Common myeloid progenitor, CD34-positive (primary cell): ENCODE data around the gene AIDA.
A peak's percentile ranks its signal among the peaks of the same experiment; 100 is the strongest.

ENCODE experiments used
- CTCF ChIA-PET: fragments of 350-600 bp; sonication (Branson Sonifier 250); formaldehyde crosslinking; loops from one replicate; lab custom pipeline; 2021; ENCODE audit warnings: antibody characterized with exemption; lab: Charles Lee
- POLR2A ChIA-PET: fragments of 350-600 bp; sonication (Branson Sonifier 250); formaldehyde crosslinking; loops from one replicate; lab custom pipeline; 2021; ENCODE audit warnings: antibody characterized with exemption; lab: Charles Lee
- DNase-seq, 3 donors: peaks; one replicate each; pipeline versions ENCODE4 v3.0.0 to v3.0.0-alpha.2; 2013
- H3K27ac ChIP-seq, 2 experiments: 1 replicate in 1 of 2; 2 replicates in 1 of 2; pipeline ENCODE4 v1.7.0; 2013; ENCODE audit warnings: inconsistent platforms in 2 of 2, low read length in 2 of 2, mild to moderate bottlenecking in 2 of 2, low read depth in 1 of 2, moderate library complexity in 1 of 2; ENCODE audit not compliant: severe bottlenecking in 2 of 2, insufficient read depth in 1 of 2, poor library complexity in 1 of 2
- H3K27me3 ChIP-seq, 5 experiments: replicated peaks in 2 of 5; 1 replicate in 3 of 5; 2 replicates in 2 of 5; pipeline versions ENCODE4 v1.6.1 to v1.7.0; 2013; ENCODE audit warnings: low read length in 4 of 5, mild to moderate bottlenecking in 2 of 5, moderate library complexity in 2 of 5, inconsistent platforms in 1 of 5; ENCODE audit not compliant: insufficient read depth in 5 of 5, control insufficient read depth in 4 of 5
- H3K36me3 ChIP-seq, 4 experiments: 1 replicate in 2 of 4; 2 replicates in 2 of 4; pipeline versions ENCODE4 v1.6.1 to v1.7.0; 2013; ENCODE audit warnings: low read length in 3 of 4, control low read depth in 1 of 4, mild to moderate bottlenecking in 1 of 4; ENCODE audit not compliant: control insufficient read depth in 4 of 4, insufficient read depth in 4 of 4
- H3K4me1 ChIP-seq, 4 experiments: 1 replicate in 3 of 4; 2 replicates in 1 of 4; pipeline versions ENCODE4 v1.6.1 to v1.7.1; 2013; ENCODE audit warnings: low read length in 3 of 4, mild to moderate bottlenecking in 3 of 4, control low read depth in 1 of 4, inconsistent platforms in 1 of 4, moderate library complexity in 1 of 4; ENCODE audit not compliant: control insufficient read depth in 4 of 4, insufficient read depth in 4 of 4; ENCODE audit errors: control extremely low read depth in 1 of 4
- H3K4me3 ChIP-seq, 7 experiments: 1 replicate in 4 of 7; 2 replicates in 3 of 7; pipeline versions ENCODE4 v1.5.1 to v1.7.0; 2013; ENCODE audit warnings: mild to moderate bottlenecking in 7 of 7, low read length in 6 of 7, moderate library complexity in 6 of 7, inconsistent platforms in 2 of 7, low read depth in 2 of 7, control low read depth in 1 of 7; ENCODE audit not compliant: insufficient read depth in 4 of 7, control insufficient read depth in 1 of 7; ENCODE audit errors: extremely low read depth in 1 of 7
- H3K9me3 ChIP-seq, 5 experiments: 1 replicate in 4 of 5; 2 replicates in 1 of 5; pipeline versions ENCODE4 v1.6.1 to v1.7.1; 2013; ENCODE audit warnings: low read length in 4 of 5, mild to moderate bottlenecking in 2 of 5, inconsistent platforms in 1 of 5, low read depth in 1 of 5, moderate library complexity in 1 of 5; ENCODE audit not compliant: control insufficient read depth in 4 of 5, insufficient read depth in 2 of 5; ENCODE audit errors: control extremely low read depth in 1 of 5
- WGBS: methylation state at CpG from one replicate; pipeline ENCODE4 v1.1.5; 2013; ENCODE audit not compliant: insufficient coverage; 5-methylcytosine and 5-hydroxymethylcytosine counted together

Gene AIDA

DNA sequence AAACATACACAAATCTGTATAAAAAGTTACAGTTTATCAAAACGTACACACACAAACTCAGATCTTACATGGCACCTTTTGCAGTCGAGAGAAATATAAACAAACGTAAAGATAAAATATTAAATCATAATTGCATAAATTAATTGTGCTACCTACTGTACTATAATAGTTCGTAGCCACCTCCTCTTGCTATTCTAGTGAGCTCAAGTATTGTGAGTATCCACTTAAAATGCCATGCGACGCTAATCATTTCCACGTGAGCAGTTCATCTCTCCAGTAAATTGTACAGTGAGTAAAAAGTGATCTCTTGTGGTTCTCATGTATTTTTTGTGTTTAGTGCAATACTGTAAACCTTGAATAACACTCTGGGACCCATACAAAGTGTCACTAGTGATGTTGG, 88.1 kb downstream of the AIDA start:
- ChIA-PET CTCF (interaction anchor here (1.3 to 2.5 kb wide), 3 partner anchors 10 to 159 kb away, joined by 3 to 10 read pairs (median 3); no protein-coding TSS in a partner anchor), POLR2A (interaction anchor here (0.7 kb wide), 1 partner anchor 24 kb away, joined by 8 read pairs; no protein-coding TSS in a partner anchor)
- no peak for DNase-seq
- H3K4me3 ChIP-seq = no peak overlapping the region
- H3K9me3 ChIP-seq = no peaks in the 10 kb centered on the region
- 94% methylated on average over 3 of the region's 7 CpGs for WGBS
- H3K27me3 ChIP-seq = no peaks in the 10 kb centered on the region
- H3K27ac ChIP-seq = no peak overlapping the region
- H3K4me1 ChIP-seq = peaks cover 0 to 3% (median under 1%) of the 10 kb centered on the region in 4 experiments
- H3K36me3 ChIP-seq = peaks cover 8 to 42% (median 24%) of the 10 kb centered on the region in 4 experiments

- POLR2A ChIA-PET = no interaction called here
- no peak overlapping the region for H3K27ac ChIP-seq
- H3K4me3 ChIP-seq = no peak overlapping the region
- peaks cover 0 to 11% (median 7%) of the 10 kb centered on the region in 4 experiments for H3K4me1 ChIP-seq
- H3K36me3 ChIP-seq = peaks cover 4 to 35% (median 20%) of the 10 kb centered on the region in 4 experiments
- no peaks in the 10 kb centered on the region for H3K9me3 ChIP-seq
- H3K27me3 ChIP-seq = peaks cover 0 to 3% (median 0%) of the 10 kb centered on the region in 5 experiments
- no peak for DNase-seq
- CTCF ChIA-PET = interaction anchor here (1.0 to 1.3 kb wide), 2 partner anchors 11 to 18 kb away, joined by 3 read pairs; no protein-coding TSS in a partner anchor
Observed at GRCh38 chr1:222623458-222623857, 88.8 kb downstream of the AIDA start.

DNA sequence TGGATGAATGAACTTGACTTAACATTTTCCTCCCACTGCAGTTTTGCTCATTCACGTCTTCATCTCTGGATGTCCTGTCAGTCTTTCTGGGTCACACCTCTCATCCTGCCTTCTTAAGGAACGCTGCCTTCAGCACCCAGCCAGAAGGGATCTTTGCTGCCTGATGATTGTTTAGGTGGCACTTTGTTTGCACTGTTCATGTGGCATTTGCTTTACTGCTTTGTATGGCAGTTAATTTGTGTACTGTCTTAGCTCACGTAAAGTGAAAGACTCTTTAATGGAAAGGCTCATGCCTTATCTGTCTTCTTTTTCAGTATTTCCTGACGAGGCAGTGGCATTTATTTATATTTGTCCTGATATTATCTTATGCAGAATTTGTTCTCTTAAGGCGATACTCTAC, 89.5 kb downstream of the AIDA start:
- ChIA-PET CTCF (interaction anchor here (1.0 to 2.8 kb wide), 2 partner anchors 12 to 158 kb away, joined by 3 to 6 read pairs; no protein-coding TSS in a partner anchor), POLR2A (no interaction called here)
- no CpG with 5 or more reads among the region's 5 CpGs for WGBS
- Histone ChIP-seq H3K4me1 (peaks cover 0 to 11% (median 7%) of the 10 kb centered on the region in 4 experiments), H3K27me3 (peaks cover 0 to 3% (median 0%) of the 10 kb centered on the region in 5 experiments), H3K27ac (no peak overlapping the region), H3K9me3 (no peaks in the 10 kb centered on the region), H3K4me3 (no peak overlapping the region), H3K36me3 (peaks cover 4 to 29% (median 15%) of the 10 kb centered on the region in 4 experiments)
- DNase-seq = no peak

- peaks cover 0 to 16% (median 10%) of the 10 kb centered on the region in 4 experiments for H3K4me1 ChIP-seq
- H3K9me3 ChIP-seq = no peaks in the 10 kb centered on the region
- WGBS = 92% methylated on average over 2 of the region's 2 CpGs
- H3K36me3 ChIP-seq = peaks cover 0 to 17% (median 6%) of the 10 kb centered on the region in 4 experiments
- ChIA-PET POLR2A (no interaction called here), CTCF (interaction anchor here (0.9 to 3.2 kb wide), 4 partner anchors 14 to 165 kb away, joined by 3 to 16 read pairs (median 6); no protein-coding TSS in a partner anchor)
- no peak overlapping the region for H3K4me3 ChIP-seq
- H3K27me3 ChIP-seq = peaks cover 0 to 3% (median 0%) of the 10 kb centered on the region in 5 experiments
- no peak overlapping the region for H3K27ac ChIP-seq
- DNase-seq = no peak
Observed at GRCh38 chr1:222620566-222620965, 91.7 kb downstream of the AIDA start.

GRCh38 chr1:222618880-222619596, 93.3 kb downstream of the AIDA start:
- 21% methylated on average over 16 of the region's 20 CpGs for WGBS
- Histone ChIP-seq H3K36me3 (peaks cover 0 to 10% (median 6%) of the 10 kb centered on the region in 4 experiments), H3K9me3 (no peaks in the 10 kb centered on the region), H3K27me3 (peaks cover 0 to 3% (median 0%) of the 10 kb centered on the region in 5 experiments), H3K4me3 (peak overlapping the region; percentile 70 to 92 (median 82)), H3K27ac (peak overlapping the region in 1 of 2 experiments; percentile 63), H3K4me1 (peaks cover 0 to 16% (median 10%) of the 10 kb centered on the region in 4 experiments)
- CTCF ChIA-PET = interaction anchor here (1.2 to 3.2 kb wide), 3 partner anchors 15 to 35 kb away, joined by 3 to 16 read pairs (median 5); partner anchors contain the start of gene TAF1A
- POLR2A ChIA-PET = no interaction called here
- DNase-seq = peak in 2 of 3 donors; percentile 13 to 28
